Lung (tissue), 12 donors: Measurements from ENCODE around the gene CRACDL. TPM values are rescaled to one million over a fixed set of nuclear protein-coding genes. Genes with fewer than 3 reads are reported as not detected.

ENCODE experiments used
- ATAC-seq: fragments of 200-7000 bp; cut with Tn5 transposase; one replicate; pipeline ENCODE4 v1.9.1; 2020; ENCODE audit warnings: moderate number of reproducible peaks; ENCODE audit not compliant: insufficient read depth, low FRiP score
- DNase-seq, 3 donors: peaks; one replicate each; pipeline ENCODE4 v3.0.0-alpha.2; 2013 to 2017
- H3K27ac ChIP-seq, 2 donors: one replicate each; pipeline ENCODE4 v1.5.1; 2013; ENCODE audit warnings: mild to moderate bottlenecking in 2 of 2, moderate library complexity in 2 of 2, control low read depth in 1 of 2, inconsistent platforms in 1 of 2, low read depth in 1 of 2, low read length in 1 of 2
- H3K27me3 ChIP-seq, 3 donors: one replicate each; pipeline ENCODE4 v1.5.1; 2013; ENCODE audit warnings: low read length in 2 of 3; ENCODE audit not compliant: control insufficient read depth in 3 of 3, insufficient read depth in 3 of 3
- H3K36me3 ChIP-seq, 4 donors: one replicate each; pipeline ENCODE4 v1.5.1; 2013; ENCODE audit warnings: low read length in 4 of 4, mild to moderate bottlenecking in 1 of 4, moderate library complexity in 1 of 4; ENCODE audit not compliant: control insufficient read depth in 4 of 4, insufficient read depth in 4 of 4
- H3K4me1 ChIP-seq, 5 donors: one replicate each; pipeline ENCODE4 v1.5.1; 2013; ENCODE audit warnings: low read length in 5 of 5, mild to moderate bottlenecking in 2 of 5, moderate library complexity in 1 of 5; ENCODE audit not compliant: control insufficient read depth in 5 of 5, insufficient read depth in 5 of 5
- H3K4me3 ChIP-seq: one replicate; pipeline ENCODE4 v1.5.1; 2013; ENCODE audit warnings: mild to moderate bottlenecking, control low read depth, moderate library complexity
- H3K9ac ChIP-seq, 2 donors: one replicate each; pipeline ENCODE4 v1.5.1; 2013; ENCODE audit warnings: low read length in 2 of 2, control low read depth in 1 of 2; ENCODE audit not compliant: insufficient read depth in 1 of 2
- H3K9me3 ChIP-seq, 4 donors: one replicate each; pipeline ENCODE4 v1.5.1; 2013; ENCODE audit warnings: low read length in 3 of 4, mild to moderate bottlenecking in 1 of 4, moderate library complexity in 1 of 4; ENCODE audit not compliant: control insufficient read depth in 4 of 4, insufficient read depth in 3 of 4
- WGBS, 2 donors: extraction: QIAGEN DNeasy Blood & Tissue Kit; methylation state at CpG; one replicate each; pipeline ENCODE4 v1.1.7; 2013; 5-methylcytosine and 5-hydroxymethylcytosine counted together
- polyA plus RNA-seq, 2 donors: library from polyadenylated mRNA; stranded (reverse); fragments of 200-250 nt; gene quantifications; one replicate each; pipeline ENCODE4 v1.2.1, GENCODE V29; 2013
- total RNA-seq, 2 donors: library from RNA; depleted of rRNA in 1 of 2; stranded (reverse); fragments of >200 nt in 1 of 2; gene quantifications; one replicate each; pipeline ENCODE4 v1.2.1, GENCODE V29; 2014 to 2021
- TF ChIP-seq, protein P1 (sequence below): IDR thresholded peaks from 2 replicates; pipeline ENCODE4 v1.5.1; 2012; ENCODE audit warnings: mild to moderate bottlenecking; ENCODE audit errors: control extremely low read depth, extremely low read depth
- donor health status: control.
- donor health status: control.
- donor health status: Bipolar disorder and iron deficiency.
- donor health status: healthy.
- donor health status: DM: yes; HTN: yes; CAD: no.

The CRACDL gene
- total and polyA plus RNA-seq, 4 donors: 8.9 to 28.3 (median 13.2) TPM

GRCh38 chr2:98801286-98801685 lies 134.7 kb downstream of the CRACDL start:
- Histone ChIP-seq H3K4me3 (no peak overlapping the region), H3K27ac (peak overlapping the region in 1 of 2 donors; percentile 61), H3K36me3 (peaks cover 0 to 4% (median 0%) of the 10 kb centered on the region in 4 donors), H3K9me3 (no peaks in the 10 kb centered on the region), H3K27me3 (no peaks in the 10 kb centered on the region), H3K9ac (no peak overlapping the region), H3K4me1 (peaks cover 5 to 17% (median 14%) of the 10 kb centered on the region in 5 donors)
- ATAC-seq (no peak), DNase-seq (no peak)
- TF ChIP-seq, protein P1, sequence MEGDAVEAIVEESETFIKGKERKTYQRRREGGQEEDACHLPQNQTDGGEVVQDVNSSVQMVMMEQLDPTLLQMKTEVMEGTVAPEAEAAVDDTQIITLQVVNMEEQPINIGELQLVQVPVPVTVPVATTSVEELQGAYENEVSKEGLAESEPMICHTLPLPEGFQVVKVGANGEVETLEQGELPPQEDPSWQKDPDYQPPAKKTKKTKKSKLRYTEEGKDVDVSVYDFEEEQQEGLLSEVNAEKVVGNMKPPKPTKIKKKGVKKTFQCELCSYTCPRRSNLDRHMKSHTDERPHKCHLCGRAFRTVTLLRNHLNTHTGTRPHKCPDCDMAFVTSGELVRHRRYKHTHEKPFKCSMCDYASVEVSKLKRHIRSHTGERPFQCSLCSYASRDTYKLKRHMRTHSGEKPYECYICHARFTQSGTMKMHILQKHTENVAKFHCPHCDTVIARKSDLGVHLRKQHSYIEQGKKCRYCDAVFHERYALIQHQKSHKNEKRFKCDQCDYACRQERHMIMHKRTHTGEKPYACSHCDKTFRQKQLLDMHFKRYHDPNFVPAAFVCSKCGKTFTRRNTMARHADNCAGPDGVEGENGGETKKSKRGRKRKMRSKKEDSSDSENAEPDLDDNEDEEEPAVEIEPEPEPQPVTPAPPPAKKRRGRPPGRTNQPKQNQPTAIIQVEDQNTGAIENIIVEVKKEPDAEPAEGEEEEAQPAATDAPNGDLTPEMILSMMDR: no peak
- 83 to 91% methylated on average over 1 of the region's 1 CpG for WGBS, 2 donors

- Histone ChIP-seq H3K36me3 (peaks cover 0 to 5% (median 0%) of the 10 kb centered on the region in 4 donors), H3K9ac (no peak overlapping the region), H3K27me3 (no peaks in the 10 kb centered on the region), H3K27ac (peak overlapping the region in 1 of 2 donors; percentile 61), H3K4me3 (no peak overlapping the region), H3K4me1 (peaks cover 0 to 16% (median 9%) of the 10 kb centered on the region in 5 donors), H3K9me3 (no peaks in the 10 kb centered on the region)
- TF ChIP-seq, protein P1: no peak
- ATAC-seq (peak; percentile 28), DNase-seq (peak in 1 of 3 donors; percentile 37)
- WGBS, 2 donors: 74 to 89% methylated on average over 8 of the region's 8 CpGs
Measured at GRCh38 chr2:98800330-98801064, 135.5 kb downstream of the CRACDL start.

- H3K9ac ChIP-seq: no peak overlapping the region
- WGBS, 2 donors: 90 to 95% methylated on average over 10 of the region's 10 CpGs
Measured at GRCh38 chr2:98799375-98800329, 136.4 kb downstream of the CRACDL start.

More at GRCh38 chr2:98799375-98800329, 136.4 kb downstream of the CRACDL start:
- TF ChIP-seq, protein P1: no peak
- Histone ChIP-seq H3K9me3 (no peaks in the 10 kb centered on the region), H3K27ac (peak overlapping the region; percentile 66 to 78), H3K36me3 (peaks cover 0 to 5% (median 0%) of the 10 kb centered on the region in 4 donors), H3K27me3 (no peaks in the 10 kb centered on the region), H3K4me3 (no peak overlapping the region), H3K4me1 (peaks cover 0 to 15% (median under 1%) of the 10 kb centered on the region in 5 donors)
- ATAC-seq (no peak), DNase-seq (no peak)
